ENCODE data around the gene ZNHIT2.
A peak's percentile ranks its signal among the peaks of the same experiment; 100 is the strongest.
"Not testable (repeated sequence)": the region's sequence is repeated elsewhere in the genome, so short reads cannot be mapped to it uniquely, and the experiment has no call there.

Gene ZNHIT2

GRCh38 chr11:65133724-65134123 is 16.2 kb upstream of the ZNHIT2 start:
- no peak for DNase-seq

- no peak for DNase-seq
These were observed 15.6 kb upstream of the ZNHIT2 start for GRCh38 chr11:65132988-65133700.

- DNase-seq: no peak
These were observed 14.9 kb upstream of the ZNHIT2 start for GRCh38 chr11:65132238-65132987.

- DNase-seq: no peak
These were observed 14.4 kb upstream of the ZNHIT2 start for GRCh38 chr11:65131895-65132237.

GRCh38 chr11:65131417-65131776 is 13.9 kb upstream of the ZNHIT2 start:
- no peak for DNase-seq

- no peak for DNase-seq
These were observed 13.3 kb upstream of the ZNHIT2 start for GRCh38 chr11:65130631-65131416.

GRCh38 chr11:65129649-65130441 is 12.3 kb upstream of the ZNHIT2 start:
- DNase-seq: no peak

- DNase-seq: no peak
These were observed 11.0 kb upstream of the ZNHIT2 start for GRCh38 chr11:65128182-65129145.

GRCh38 chr11:65127473-65128181 is 10.1 kb upstream of the ZNHIT2 start:
- DNase-seq: no peak

- DNase-seq: no peak
These were observed 9.2 kb upstream of the ZNHIT2 start for GRCh38 chr11:65126624-65127274.

GRCh38 chr11:65125197-65126056 is 7.9 kb upstream of the ZNHIT2 start:
- no peak for DNase-seq

GRCh38 chr11:65124480-65125196 is 7.1 kb upstream of the ZNHIT2 start:
- DNase-seq: no peak

- DNase-seq: peak; percentile 94 to 97
These were observed 4.6 kb upstream of the ZNHIT2 start, which contains the start of the genes FAU and MRPL49 for GRCh38 chr11:65121865-65122696. FAU (minus strand) TSS chr11:65122134; CDS start chr11:65121813, 321 bp downstream. MRPL49 (plus strand) TSS chr11:65122321; CDS start chr11:65122347, 26 bp downstream.

GRCh38 chr11:65121447-65121864 is 4.0 kb upstream of the ZNHIT2 start:
- no peak for DNase-seq

- DNase-seq: no peak
These were observed 3.3 kb upstream of the ZNHIT2 start for GRCh38 chr11:65120831-65121230.

- no peak for DNase-seq
These were observed 2.1 kb upstream of the ZNHIT2 start for GRCh38 chr11:65119670-65119995.

GRCh38 chr11:65118891-65119669 is 1.6 kb upstream of the ZNHIT2 start:
- not testable (repeated sequence) for DNase-seq

Data from SHP77 (cell line).